GM18520 (cell line): Measurements from ENCODE around the gene SLC7A9.
"Not testable (repeated sequence)": the region's sequence is repeated elsewhere in the genome, so short reads cannot be mapped to it uniquely, and the experiment has no call there.

ENCODE experiments used
- ATAC-seq: cut with Tn5 transposase; IDR thresholded peaks from one replicate; pipeline ENCODE4 v1.9.1; 2021; ENCODE audit not compliant: unreplicated experiment

Gene SLC7A9

DNA sequence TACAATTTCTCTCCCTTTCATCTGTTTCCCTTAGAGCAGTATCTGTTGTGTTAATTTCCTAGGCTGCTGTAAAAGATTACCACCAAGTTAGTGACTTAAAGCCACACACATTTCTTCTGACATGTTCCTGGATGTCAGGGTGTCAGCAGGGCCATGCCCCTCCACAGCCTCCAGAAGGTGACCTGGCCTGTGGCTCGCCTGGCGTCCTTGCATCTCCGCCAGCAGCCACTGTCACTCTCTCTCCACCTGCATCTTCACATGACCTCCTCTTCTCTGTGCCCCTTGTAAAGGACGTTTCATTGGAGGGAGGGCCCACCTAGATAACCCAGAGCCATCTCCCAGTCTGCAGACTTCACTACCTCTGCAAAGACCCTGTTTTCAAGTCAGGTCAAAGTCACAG lies 61.3 kb downstream of the SLC7A9 start:
- no peak for ATAC-seq

DNA sequence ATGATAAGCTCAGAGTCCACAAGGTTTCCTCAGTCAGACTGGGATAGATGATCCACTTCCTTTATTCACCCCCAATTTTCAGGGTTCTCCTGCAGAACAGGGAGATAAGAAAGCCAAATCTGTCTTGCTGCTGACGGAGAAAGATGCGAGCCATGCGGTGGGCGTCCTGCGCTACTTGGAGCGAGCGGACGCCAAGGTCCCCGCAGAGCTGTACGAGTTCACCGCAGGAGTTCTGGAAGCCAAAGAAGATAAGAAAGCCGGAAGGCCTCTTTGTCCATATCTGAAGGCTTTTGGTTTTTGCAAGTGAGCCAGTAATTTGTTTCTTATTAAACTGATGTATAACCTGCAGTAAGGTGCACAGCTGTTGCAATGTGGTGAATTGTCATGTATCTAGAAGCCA lies 66.7 kb downstream of the SLC7A9 start:
- ATAC-seq: no peak

DNA sequence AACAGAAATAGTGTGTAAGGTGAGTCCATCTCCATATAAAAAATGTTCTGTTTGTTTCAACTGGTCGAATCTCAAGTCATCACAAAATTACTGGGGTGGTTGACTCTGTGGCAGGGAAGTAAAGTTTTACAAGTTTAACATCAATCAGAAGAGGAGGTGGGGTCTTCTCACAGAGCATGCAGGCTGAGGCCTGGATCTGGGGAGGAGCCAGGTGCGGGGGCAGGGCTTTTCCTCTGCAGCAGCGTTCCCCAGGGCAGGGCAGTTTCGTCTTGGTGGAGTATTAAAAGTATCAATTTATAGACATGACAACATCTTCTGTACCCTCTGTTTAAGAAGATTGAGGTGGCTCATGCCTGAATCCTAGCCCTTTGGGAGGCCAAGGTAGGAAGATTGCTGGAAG lies 68.8 kb downstream of the SLC7A9 start:
- ATAC-seq: no peak

DNA sequence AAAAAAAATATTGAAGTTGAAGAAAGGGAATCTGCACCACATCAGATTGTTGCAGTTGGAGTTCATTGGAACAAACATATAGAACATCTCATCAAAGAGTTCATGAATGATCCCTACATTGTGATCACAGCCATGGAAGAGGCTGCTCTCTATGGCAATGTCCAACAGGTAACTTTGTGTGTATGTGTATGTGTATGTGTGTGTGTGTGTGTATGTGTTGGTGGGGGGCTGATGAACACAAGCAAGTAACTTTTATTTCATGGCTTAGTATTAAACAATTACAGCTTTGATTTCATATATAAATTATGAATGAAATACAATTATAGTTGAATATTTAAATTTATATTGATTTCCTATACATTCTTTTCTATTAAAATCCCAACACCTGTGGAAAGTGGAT lies 69.4 kb downstream of the SLC7A9 start:
- no peak for ATAC-seq

DNA sequence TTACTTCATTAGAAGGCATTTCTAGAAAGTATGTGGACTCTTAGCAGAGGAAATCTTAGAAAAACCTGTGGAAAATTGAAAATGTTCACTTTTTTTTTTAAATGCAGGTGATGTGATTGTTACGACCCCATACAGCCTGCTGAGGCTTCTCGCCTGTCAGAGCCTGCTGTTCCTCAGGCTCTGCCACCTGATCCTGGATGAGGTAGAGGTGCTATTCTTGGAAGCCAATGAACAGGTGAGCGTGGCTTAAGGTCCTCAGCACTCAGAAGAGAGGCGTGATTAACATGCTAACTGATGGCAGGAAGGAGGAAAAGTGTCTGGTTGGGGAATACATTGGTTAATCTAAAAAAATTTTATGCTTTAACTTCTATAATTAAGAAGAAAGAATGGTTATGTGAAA lies 71.4 kb downstream of the SLC7A9 start:
- no peak for ATAC-seq

DNA sequence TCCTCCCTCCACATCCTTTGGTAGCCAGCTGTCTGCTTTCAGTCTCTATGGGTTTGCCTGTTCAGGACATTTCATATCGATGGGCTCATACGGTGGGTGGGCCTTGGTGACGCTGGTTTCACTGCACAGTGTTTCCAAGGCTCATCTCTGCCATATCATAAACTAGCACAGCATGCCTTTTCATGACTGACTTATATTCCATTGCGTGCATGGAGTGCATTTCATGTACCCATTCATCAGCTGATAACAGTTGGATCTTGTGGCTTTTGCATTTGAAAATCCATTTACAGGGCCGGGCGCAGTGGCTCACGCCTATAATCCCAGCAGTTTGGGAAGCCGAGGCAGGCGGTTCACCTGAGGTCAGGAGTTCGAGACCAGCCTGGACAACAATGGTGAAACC lies 80.1 kb downstream of the SLC7A9 start:
- ATAC-seq: no peak

DNA sequence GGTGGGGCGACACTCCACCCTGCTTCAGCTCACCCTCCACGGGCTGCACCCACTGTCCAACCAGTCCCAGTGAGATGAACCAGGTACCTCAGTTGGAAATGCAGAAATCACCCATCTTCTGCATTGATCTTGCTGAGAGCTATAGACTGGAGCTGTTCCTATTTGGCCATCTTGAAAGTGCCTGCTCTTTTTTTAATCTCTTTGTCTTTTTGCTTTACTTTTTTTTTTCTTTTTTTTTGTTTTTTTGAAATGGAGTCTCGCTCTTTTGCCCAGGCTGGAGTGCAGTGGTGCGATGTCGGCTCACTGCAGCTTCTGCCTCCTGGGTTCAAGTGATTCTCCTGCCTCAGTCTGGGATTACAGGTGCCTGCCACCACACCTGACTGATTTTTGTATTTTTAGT lies 81.7 kb downstream of the SLC7A9 start:
- ATAC-seq: not testable (repeated sequence)

DNA sequence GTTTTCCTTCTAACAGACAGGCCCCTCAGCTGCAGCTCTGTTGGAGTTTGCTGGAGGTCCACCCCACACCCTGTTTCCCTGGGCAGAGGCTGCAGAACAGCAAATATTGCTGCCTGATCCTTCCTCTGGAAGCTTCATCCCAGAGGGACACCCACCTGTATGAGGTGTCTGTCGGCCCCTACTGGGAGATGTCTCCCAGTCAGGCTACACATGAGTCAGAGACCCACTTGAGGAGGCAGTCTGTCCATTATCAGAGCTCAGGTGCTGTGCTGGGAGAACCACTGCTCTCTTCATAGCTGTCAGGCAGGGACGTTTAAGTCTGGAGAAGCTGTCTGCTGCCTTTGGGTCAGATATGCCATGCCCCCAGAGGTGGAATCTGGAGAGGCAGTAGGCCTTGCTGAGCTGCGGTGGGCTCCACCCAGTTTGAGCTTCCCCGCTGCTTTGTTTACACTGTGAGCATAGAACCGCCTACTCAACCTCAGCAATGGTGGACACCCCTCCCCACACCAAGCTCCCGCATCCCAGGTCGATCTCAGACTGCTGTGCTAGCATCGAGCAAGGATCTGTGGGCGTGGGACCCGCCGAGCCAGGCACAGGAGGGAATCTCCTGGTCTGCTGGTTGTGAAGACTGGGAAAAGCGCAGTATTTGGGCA lies 82.3 kb downstream of the SLC7A9 start:
- ATAC-seq: not testable (repeated sequence)

DNA sequence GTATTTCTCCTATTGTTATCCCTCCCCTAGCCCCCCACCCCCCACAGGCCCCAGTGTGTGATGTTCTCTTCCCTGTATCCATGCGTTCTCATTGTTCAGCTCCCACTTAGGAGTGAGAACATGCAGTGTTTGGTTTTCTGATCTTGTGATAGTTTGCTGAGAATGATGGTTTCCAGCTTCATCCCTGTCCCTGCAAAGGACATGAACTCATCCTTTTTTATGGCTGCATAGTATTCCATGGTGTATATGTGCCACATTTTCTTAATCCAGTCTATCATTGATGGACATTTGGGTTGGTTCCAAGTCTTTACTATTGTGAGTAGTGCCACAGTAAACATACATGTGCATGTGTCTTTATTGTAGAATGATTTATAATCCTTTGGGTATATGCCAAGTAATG lies 87.5 kb downstream of the SLC7A9 start:
- not testable (repeated sequence) for ATAC-seq

DNA sequence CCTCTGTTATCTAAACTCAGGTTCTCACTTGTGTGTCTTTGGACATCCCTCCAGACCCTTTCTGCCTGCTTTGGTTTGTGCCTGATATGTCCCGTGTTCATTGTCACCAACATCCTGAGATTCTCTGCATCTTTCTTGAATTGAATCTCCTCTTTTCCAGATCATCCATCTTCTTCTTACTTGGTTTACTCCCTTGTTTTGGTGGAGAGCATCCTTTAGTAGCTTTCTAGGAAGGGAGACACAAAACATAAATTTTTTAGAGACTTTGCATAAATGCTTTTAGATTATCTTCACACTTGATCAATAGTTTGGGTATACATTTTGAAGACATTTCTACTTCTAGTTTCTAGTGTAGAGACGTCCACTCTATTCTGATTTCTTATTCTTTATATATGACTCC lies 88.3 kb downstream of the SLC7A9 start:
- ATAC-seq: no peak
